Measurements from ENCODE around the gene ODAM. TPM values are rescaled to one million over a fixed set of nuclear protein-coding genes. Genes with fewer than 3 reads are reported as not detected.

Gene ODAM
- total RNA-seq, 1 experiment from 2014 or later = not detected

Other genes with a start within 250 kb of the ODAM start
- not detected in 2 replicates for gene CSN2, start 230.0 kb upstream of the ODAM start, total RNA-seq (2014; rRNA removed; shearing (Covaris generic); ENCODE audit: low replicate concordance)
- not detected in 2 replicates for gene STATH, start 199.8 kb upstream of the ODAM start, total RNA-seq (2014; rRNA removed; shearing (Covaris generic); ENCODE audit: low replicate concordance)
- not detected in 2 replicates for gene HTN3, start 167.3 kb upstream of the ODAM start, total RNA-seq (2014; rRNA removed; shearing (Covaris generic); ENCODE audit: low replicate concordance)
- gene HTN1, start 145.3 kb upstream of the ODAM start, total RNA-seq (2014; rRNA removed; shearing (Covaris generic); ENCODE audit: low replicate concordance) = not detected in 2 replicates
- gene PRR27, start 41.5 kb upstream of the ODAM start, total RNA-seq (2014; rRNA removed; shearing (Covaris generic); ENCODE audit: low replicate concordance) = not detected in 2 replicates
- gene FDCSP, start 30.4 kb downstream of the ODAM start, total RNA-seq (2014; rRNA removed; shearing (Covaris generic); ENCODE audit: low replicate concordance) = not detected in 2 replicates
- gene CSN3, start 46.9 kb downstream of the ODAM start, total RNA-seq (2014; rRNA removed; shearing (Covaris generic); ENCODE audit: low replicate concordance) = not detected in 2 replicates
- gene CABS1, start 139.3 kb downstream of the ODAM start, total RNA-seq (2014; rRNA removed; shearing (Covaris generic); ENCODE audit: low replicate concordance) = not detected in 2 replicates
- not detected in 2 replicates for gene SMR3A, start 165.0 kb downstream of the ODAM start, total RNA-seq (2014; rRNA removed; shearing (Covaris generic); ENCODE audit: low replicate concordance)
- not detected in 2 replicates for gene SMR3B, start 187.4 kb downstream of the ODAM start, total RNA-seq (2014; rRNA removed; shearing (Covaris generic); ENCODE audit: low replicate concordance)
- not detected in 2 replicates for gene OPRPN, start 202.2 kb downstream of the ODAM start, total RNA-seq (2014; rRNA removed; shearing (Covaris generic); ENCODE audit: low replicate concordance)

All from Karpas-422 (cell line).